ENCODE measurements around the gene TENM3. TPM values are rescaled to one million over a fixed set of nuclear protein-coding genes. Genes with fewer than 3 reads are reported as not detected.

TENM3 gene
- total and polyA plus RNA-seq, 10 of the 15 experiments (the other 5 are each of a cell fraction or from before 2014, with no cell fraction given) = 0.01 to 1.7 (median 0.08) TPM; not detected in 2

DNA sequence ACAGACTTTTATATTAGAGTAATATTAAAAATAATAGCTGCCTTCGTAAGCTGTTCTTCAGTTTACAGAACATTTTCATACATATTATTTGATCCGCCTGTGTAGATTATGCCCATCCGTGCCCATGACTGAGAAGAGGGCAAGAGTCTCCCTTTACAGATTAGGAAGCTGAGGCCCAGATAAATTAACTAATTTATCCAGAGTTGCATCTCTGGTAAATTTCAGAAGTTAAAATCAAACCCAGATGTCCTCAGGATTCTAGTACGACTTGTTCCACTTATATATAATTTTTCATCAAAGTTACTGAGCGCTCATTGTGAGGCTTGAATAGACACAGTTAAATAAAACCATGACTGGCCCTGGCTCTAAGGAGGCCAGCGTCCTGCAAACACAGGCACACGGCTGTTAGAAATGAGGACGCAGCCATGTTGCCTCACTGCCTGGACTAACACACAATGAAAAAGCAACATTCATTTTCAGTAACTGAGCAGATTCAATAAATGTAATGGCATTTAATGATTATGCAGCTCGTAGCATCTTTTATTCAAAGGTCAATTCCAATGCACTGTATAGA, 148.0 kb downstream of the TENM3 start:
- no peak overlapping the region for H3K9ac ChIP-seq (ENCODE audit: control insufficient read depth, insufficient read depth, low read length)
- no peak overlapping the region for H3K4me2 ChIP-seq (ENCODE audit: control insufficient read depth, insufficient read depth)
- DNase-seq (ENCODE audit: low read depth, low spot score) (no peak), FAIRE-seq (no peak), ATAC-seq (no peak)
- BruUV-seq (replicated peaks) = no TSS peak
- H4K20me1 ChIP-seq (ENCODE audit: control insufficient read depth, insufficient read depth) = no peaks in the 10 kb centered on the region
- in situ Hi-C loops (cut with MboI) (no loop called here), intact Hi-C loops (cut with micrococcal nuclease; ENCODE audit: unreplicated experiment) (no loop called here)
- H2AFZ ChIP-seq (ENCODE audit: control insufficient read depth, low read depth, low read length) = no peak overlapping the region
- no peak overlapping the region for H3K4me3 ChIP-seq
- 37% methylated on average over 9 of the region's 9 CpGs for WGBS (ENCODE audit: insufficient coverage, insufficient replicate concordance, low lambda C conversion rate, missing lambda C conversion rate)
- H3K79me2 ChIP-seq (ENCODE audit: control insufficient read depth, insufficient read depth, low read length) = no peaks in the 10 kb centered on the region
- TF ChIP-seq CBX3 (IDR thresholded peaks at IDR 0.05; ENCODE audit: borderline replicate concordance, low read depth) (no peak), IKZF2 (IDR thresholded peaks at IDR 0.05) (no peak), NFYA (IDR thresholded peaks at IDR 0.05; ENCODE audit: borderline replicate concordance, low read depth, low read length) (no peak)
- TF ChIP-seq, protein P1, sequence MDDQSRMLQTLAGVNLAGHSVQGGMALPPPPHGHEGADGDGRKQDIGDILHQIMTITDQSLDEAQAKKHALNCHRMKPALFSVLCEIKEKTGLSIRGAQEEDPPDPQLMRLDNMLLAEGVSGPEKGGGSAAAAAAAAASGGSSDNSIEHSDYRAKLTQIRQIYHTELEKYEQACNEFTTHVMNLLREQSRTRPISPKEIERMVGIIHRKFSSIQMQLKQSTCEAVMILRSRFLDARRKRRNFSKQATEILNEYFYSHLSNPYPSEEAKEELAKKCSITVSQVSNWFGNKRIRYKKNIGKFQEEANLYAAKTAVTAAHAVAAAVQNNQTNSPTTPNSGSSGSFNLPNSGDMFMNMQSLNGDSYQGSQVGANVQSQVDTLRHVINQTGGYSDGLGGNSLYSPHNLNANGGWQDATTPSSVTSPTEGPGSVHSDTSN (IDR thresholded peaks at IDR 0.05; ENCODE audit: insufficient replicate concordance, low read depth, low read length) = no peak
- TF ChIP-seq, protein P2, sequence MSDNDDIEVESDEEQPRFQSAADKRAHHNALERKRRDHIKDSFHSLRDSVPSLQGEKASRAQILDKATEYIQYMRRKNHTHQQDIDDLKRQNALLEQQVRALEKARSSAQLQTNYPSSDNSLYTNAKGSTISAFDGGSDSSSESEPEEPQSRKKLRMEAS (IDR thresholded peaks at IDR 0.05; ENCODE audit: low read depth, low read length) = no peak
- TF ChIP-seq, protein P3, sequence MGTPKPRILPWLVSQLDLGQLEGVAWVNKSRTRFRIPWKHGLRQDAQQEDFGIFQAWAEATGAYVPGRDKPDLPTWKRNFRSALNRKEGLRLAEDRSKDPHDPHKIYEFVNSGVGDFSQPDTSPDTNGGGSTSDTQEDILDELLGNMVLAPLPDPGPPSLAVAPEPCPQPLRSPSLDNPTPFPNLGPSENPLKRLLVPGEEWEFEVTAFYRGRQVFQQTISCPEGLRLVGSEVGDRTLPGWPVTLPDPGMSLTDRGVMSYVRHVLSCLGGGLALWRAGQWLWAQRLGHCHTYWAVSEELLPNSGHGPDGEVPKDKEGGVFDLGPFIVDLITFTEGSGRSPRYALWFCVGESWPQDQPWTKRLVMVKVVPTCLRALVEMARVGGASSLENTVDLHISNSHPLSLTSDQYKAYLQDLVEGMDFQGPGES (IDR thresholded peaks at IDR 0.05) = no peak
- ChIA-PET RAD21 (ENCODE audit: unreplicated experiment) (no interaction called here), POLR2A (no interaction called here), CTCF (interaction anchor here (0.5 kb wide), 1 partner anchor 179 kb away, joined by 3 read pairs; no protein-coding TSS in a partner anchor), SMC1A (ENCODE audit: uncharacterized antibody, unreplicated experiment) (interaction anchor here (0.6 kb wide), 1 partner anchor 360 kb away, joined by 3 read pairs; no protein-coding TSS in a partner anchor)
- H3K27ac ChIP-seq (ENCODE audit: control insufficient read depth, insufficient read depth) = no peak overlapping the region
- H3K4me1 ChIP-seq (ENCODE audit: control insufficient read depth, insufficient read depth, low read length) = no peaks in the 10 kb centered on the region
- no peaks in the 10 kb centered on the region for H3K36me3 ChIP-seq (ENCODE audit: control insufficient read depth in 2 of 2, insufficient read depth in 2 of 2, low read length in 1 of 2)
- H3K9me3 ChIP-seq (replicated peaks; ENCODE audit: control insufficient read depth, insufficient read depth, low read length) = no peaks in the 10 kb centered on the region
- H3K27me3 ChIP-seq (replicated peaks in 1 of 2; ENCODE audit: control insufficient read depth in 2 of 2, insufficient read depth in 2 of 2, low read length in 1 of 2) = no peaks in the 10 kb centered on the region

All from GM12878 (cell line).